Osteocyte (in vitro differentiated cells): ENCODE results near the gene KLHDC1. TPM values are rescaled to one million over a fixed set of nuclear protein-coding genes. Genes with fewer than 3 reads are reported as not detected.
A peak's percentile ranks its signal among the peaks of the same experiment; 100 is the strongest.

ENCODE experiments used
- DNase-seq: peaks from one replicate; pipeline ENCODE4 v3.0.0; 2021; ENCODE audit warnings: mixed read lengths; ENCODE audit not compliant: unreplicated experiment; ENCODE audit errors: extremely low spot score
- H3K27ac Mint-ChIP-seq: one replicate; pipeline ENCODE4 v1.8.0; 2021; ENCODE audit warnings: mild to moderate bottlenecking, mixed read lengths; ENCODE audit not compliant: unreplicated experiment
- H3K27me3 Mint-ChIP-seq: one replicate; pipeline ENCODE4 v1.8.0; 2021; ENCODE audit warnings: mixed read lengths; ENCODE audit not compliant: unreplicated experiment
- H3K36me3 Mint-ChIP-seq: one replicate; pipeline ENCODE4 v1.8.0; 2021; ENCODE audit warnings: mixed read lengths; ENCODE audit not compliant: unreplicated experiment
- H3K4me1 Mint-ChIP-seq: one replicate; pipeline ENCODE4 v1.8.0; 2021; ENCODE audit warnings: mixed read lengths; ENCODE audit not compliant: unreplicated experiment
- H3K4me3 Mint-ChIP-seq: one replicate; pipeline ENCODE4 v1.8.0; 2021; ENCODE audit warnings: mild to moderate bottlenecking, moderate library complexity, mixed read lengths; ENCODE audit not compliant: unreplicated experiment
- H3K9me3 Mint-ChIP-seq: one replicate; pipeline ENCODE4 v1.8.0; 2021; ENCODE audit warnings: mixed read lengths; ENCODE audit not compliant: unreplicated experiment
- CTCF ChIP-seq: fragments of 200-600 bp; sonication (generic); IDR thresholded peaks from 2 replicates; pipeline ENCODE4 v1.5.0; 2021; ENCODE audit warnings: antibody characterized with exemption, mild to moderate bottlenecking, moderate library complexity
- total RNA-seq: library from RNA; stranded (reverse); gene quantifications from 2 replicates; pipeline ENCODE4 v1.2.1, GENCODE V29; 2021

Gene KLHDC1
- total RNA-seq, 1 donor from 2014 or later, result 5.8 TPM

GRCh38 chr14:49670475-49670874, 22.4 kb upstream of the KLHDC1 start:
- no peaks in the 10 kb centered on the region for H3K4me1 Mint-ChIP-seq
- H3K4me3 Mint-ChIP-seq, result no peak overlapping the region
- H3K27me3 Mint-ChIP-seq, result no peaks in the 10 kb centered on the region
- H3K9me3 Mint-ChIP-seq, result no peaks in the 10 kb centered on the region
- TF ChIP-seq CTCF, result no peak
- no peak for DNase-seq
- no peak overlapping the region for H3K27ac Mint-ChIP-seq
- no peaks in the 10 kb centered on the region for H3K36me3 Mint-ChIP-seq

GRCh38 chr14:49673586-49673985, 19.3 kb upstream of the KLHDC1 start:
- Mint-ChIP-seq H3K27ac (no peak overlapping the region), H3K4me3 (no peak overlapping the region), H3K9me3 (no peaks in the 10 kb centered on the region), H3K27me3 (no peaks in the 10 kb centered on the region), H3K4me1 (no peaks in the 10 kb centered on the region), H3K36me3 (peaks cover 1% of the 10 kb centered on the region)
- DNase-seq, result no peak
- TF ChIP-seq CTCF, result no peak

GRCh38 chr14:49677643-49678042, 15.3 kb upstream of the KLHDC1 start:
- no peak overlapping the region for H3K4me3 Mint-ChIP-seq
- no peaks in the 10 kb centered on the region for H3K9me3 Mint-ChIP-seq
- no peak overlapping the region for H3K27ac Mint-ChIP-seq
- H3K27me3 Mint-ChIP-seq, result no peaks in the 10 kb centered on the region
- TF ChIP-seq CTCF, result peak; percentile 14
- no peak for DNase-seq
- no peaks in the 10 kb centered on the region for H3K4me1 Mint-ChIP-seq
- H3K36me3 Mint-ChIP-seq, result peaks cover 3% of the 10 kb centered on the region

- Mint-ChIP-seq H3K9me3 (no peaks in the 10 kb centered on the region), H3K27me3 (no peaks in the 10 kb centered on the region), H3K36me3 (peaks cover 5% of the 10 kb centered on the region), H3K27ac (no peak overlapping the region), H3K4me3 (no peak overlapping the region), H3K4me1 (no peaks in the 10 kb centered on the region)
- no peak for TF ChIP-seq CTCF
- no peak for DNase-seq
These were observed 13.6 kb upstream of the KLHDC1 start for GRCh38 chr14:49679271-49679670.

- Mint-ChIP-seq H3K4me3 (peak overlapping the region; percentile 26), H3K9me3 (no peaks in the 10 kb centered on the region), H3K27ac (no peak overlapping the region), H3K36me3 (peaks cover 3% of the 10 kb centered on the region), H3K27me3 (no peaks in the 10 kb centered on the region), H3K4me1 (peaks cover 17% of the 10 kb centered on the region)
- TF ChIP-seq CTCF, result no peak
- DNase-seq, result no peak
These were observed 6.5 kb upstream of the KLHDC1 start for GRCh38 chr14:49686425-49686824.
